Renal pelvis (tissue), 4 donors: Measurements from ENCODE around the gene ENHO. TPM values are rescaled to one million over a fixed set of nuclear protein-coding genes. Genes with fewer than 3 reads are reported as not detected.
"Not testable (repeated sequence)": the region's sequence is repeated elsewhere in the genome, so short reads cannot be mapped to it uniquely, and the experiment has no call there.

ENCODE experiments used
- DNase-seq: peaks from one replicate; pipeline ENCODE4 v3.0.0-alpha.2; 2013
- polyA plus RNA-seq, 3 donors: library from polyadenylated mRNA; unstranded; fragments of 120-200 nt; gene quantifications; one replicate each; pipeline ENCODE4 v1.2.1, GENCODE V29; 2013; ENCODE audit not compliant: insufficient read length in 3 of 3

Gene ENHO
- polyA plus RNA-seq, 3 donors: 0.83 to 2.5 (median 2.4) TPM

DNA sequence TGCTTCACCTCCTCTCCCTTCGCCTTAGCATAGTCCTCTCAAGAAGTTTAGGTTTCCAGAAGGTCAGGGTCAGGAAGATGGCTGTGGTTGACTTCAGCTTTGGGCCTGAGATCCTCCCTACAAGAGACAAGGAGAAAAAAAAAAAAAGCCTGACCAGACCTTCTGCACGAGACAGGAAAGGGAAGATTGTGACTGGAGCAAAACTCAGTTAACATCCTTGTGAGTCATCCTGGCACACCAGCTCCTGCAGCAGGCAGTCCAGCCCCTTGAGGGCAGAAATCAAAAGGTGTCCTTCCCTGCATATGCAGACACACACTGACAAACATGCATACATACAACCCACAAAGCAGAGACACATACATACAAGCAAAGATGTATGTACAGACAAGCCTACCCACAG lies 18.0 kb upstream of the ENHO start:
- no peak for DNase-seq

DNA sequence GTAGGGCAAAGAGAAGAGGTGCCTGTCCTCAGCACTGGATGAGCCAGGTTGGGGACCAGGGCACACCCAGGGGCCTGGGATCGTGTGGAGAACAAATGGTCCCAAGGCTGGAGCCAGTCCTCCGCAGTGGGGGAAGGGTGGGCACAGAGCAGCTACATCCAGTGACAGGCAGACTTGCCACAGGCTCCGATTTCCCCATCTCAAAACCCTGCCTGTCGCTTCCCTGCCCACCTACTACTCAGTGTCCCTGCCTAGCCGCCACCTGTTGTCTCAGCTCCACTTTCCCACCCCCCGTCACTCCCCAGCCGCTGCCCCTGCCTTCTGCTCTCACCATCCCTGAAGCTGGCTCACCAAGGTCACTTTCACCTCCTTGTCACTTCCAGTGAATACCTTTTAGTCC lies 13.9 kb upstream of the ENHO start:
- DNase-seq: no peak

DNA sequence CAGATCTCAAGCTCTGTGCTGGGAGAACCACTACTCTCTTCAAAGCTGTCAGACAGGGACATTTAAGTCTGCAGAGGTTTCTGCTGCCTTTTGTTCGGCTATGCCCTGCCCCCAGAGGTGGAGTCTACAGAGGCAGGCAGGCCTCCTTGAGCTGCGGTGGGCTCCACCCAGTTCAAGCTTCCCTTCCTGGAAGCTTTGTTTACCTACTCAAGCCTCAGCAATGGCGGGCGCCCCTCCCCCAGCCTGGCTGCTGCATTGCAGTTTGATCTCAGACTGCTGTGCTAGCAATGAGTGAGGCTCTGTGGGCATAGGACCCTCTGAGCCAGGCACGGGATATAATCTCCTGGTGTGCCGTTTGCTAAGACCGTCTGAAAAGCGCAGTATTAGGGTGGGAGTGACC lies 9.3 kb upstream of the ENHO start:
- not testable (repeated sequence) for DNase-seq

DNA sequence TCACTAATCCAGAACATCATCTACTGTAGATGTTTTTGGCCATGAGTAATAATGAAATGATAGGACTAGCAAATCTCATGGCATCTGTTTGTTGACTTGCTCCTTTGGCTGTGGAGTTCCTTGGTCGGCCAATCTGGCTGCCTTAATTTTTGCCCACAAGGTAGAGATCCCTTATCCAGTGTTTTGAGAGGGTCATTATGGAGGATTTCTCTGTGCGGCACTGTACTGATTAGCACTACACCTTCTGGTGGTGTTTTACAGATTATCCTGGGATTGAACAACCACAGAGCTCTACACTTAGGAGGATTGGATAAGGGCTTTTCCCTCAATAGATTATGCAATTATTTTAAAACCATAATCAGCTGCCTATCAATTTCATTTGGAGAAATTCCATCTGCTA lies 3.2 kb upstream of the ENHO start:
- DNase-seq: no peak

DNA sequence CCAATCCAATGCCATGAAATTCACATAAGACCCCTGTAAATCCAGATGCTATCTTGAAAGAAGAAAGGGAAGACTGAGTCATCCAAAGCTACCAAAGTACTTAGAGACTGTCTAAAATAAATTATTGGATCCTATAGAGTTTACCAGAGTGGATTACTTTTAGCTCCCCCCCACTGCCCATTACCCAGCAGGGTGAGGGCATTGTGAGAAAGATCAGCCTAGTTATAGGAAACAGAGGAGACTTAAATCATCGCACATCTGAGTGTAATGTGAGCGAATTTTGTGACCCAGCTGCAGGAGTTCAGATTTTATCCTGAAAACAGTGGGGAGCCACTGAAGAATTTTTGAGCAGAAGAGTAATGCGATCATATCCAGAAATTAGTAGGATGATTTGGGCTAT lies 1.6 kb upstream of the ENHO start:
- DNase-seq: no peak

GRCh38 chr9:34522091-34522887 lies 501 bp downstream of the ENHO start:
- no peak for DNase-seq

DNA sequence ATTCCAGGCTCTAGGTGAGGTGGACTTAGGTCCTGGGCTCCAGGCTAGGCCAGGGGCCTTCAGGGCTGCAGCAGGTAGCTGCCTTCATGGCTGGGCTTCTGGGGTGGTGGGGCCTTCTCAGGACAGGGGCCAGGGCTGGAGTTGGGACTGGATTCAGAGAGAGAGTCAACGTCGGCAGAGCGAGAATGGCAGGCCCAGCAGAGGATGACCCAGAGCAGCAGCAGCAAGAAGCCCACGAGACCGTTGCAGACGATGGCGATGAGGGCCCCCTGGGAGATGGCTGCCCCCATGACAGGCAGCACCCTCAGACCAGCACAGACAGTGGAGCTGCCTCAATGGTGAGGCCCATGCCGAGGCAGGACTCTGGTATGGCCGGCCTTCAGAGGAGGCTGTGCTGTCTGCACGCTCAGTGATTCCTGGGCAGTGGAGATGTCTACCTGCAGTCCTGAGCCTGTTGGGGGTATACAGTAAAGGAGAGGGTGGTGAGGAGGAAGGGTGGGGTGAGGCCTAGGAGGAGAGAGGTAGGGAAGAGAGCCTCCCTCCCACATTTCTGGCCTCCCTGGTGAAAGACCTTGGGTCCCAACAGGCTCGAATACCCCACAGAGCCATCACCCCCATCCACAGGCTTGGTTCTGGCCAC lies 1.3 kb downstream of the ENHO start:
- DNase-seq: no peak

DNA sequence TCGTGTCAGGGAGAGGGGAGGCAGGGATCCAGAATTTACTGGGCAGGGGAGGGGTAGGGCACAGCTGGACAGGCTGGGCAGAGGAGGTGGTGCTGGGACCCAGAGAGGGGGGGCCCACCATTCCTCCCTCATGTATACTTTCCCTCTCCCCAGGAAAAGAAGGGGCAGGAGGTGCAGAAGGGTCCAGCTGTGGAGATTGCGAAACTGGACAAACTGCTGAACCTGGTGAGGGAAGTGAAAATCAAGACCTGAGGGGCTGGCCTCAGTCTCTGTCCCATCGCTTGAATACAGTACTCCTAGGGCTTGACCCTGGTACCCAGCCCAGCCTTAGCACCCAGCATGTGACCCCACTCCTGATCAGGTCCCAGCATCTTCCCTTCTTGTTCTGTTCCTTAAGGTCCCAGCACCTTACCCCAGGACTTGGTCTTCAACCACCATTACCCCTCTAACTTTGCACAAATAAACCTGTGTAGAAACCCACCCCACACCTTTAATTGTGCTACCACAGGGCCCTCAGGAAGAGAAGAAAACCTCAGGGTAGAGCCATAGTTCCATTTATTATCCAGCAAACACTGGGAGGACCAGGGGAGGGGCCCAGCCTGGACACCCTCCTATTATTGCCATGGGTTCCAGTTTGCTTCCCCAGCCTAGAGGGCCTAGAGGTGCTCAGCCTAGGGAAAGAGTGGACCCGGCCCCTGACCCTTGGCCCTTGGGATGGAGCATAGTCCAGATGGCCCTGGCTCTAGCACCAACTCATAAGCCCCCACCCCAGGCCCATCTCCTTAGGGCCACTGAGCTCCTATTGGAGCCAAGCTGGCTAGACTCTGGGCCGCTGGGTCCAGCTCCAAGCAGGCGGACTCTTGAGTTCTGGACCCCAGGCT lies 2.0 kb downstream of the ENHO start:
- no peak for DNase-seq

DNA sequence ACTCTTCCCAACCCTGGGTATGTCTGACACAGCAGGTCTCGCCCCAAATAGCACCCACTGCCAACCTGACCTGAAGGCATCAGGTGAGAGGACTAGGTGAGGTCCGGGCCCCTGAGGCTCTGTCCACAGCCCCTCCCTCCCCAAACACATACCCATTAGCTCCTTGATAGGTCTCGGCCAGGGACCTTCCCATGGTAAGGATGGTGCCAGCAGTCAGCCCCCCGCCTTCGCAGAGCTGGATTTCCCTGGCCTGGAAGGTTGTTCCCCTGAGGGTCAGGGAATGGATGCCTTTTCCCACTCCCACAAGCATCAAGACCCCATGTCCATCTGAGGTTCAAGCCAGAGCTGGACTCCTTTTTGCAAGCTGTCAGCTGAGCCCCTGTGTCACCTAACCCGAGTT lies 2.7 kb downstream of the ENHO start:
- DNase-seq: no peak

DNA sequence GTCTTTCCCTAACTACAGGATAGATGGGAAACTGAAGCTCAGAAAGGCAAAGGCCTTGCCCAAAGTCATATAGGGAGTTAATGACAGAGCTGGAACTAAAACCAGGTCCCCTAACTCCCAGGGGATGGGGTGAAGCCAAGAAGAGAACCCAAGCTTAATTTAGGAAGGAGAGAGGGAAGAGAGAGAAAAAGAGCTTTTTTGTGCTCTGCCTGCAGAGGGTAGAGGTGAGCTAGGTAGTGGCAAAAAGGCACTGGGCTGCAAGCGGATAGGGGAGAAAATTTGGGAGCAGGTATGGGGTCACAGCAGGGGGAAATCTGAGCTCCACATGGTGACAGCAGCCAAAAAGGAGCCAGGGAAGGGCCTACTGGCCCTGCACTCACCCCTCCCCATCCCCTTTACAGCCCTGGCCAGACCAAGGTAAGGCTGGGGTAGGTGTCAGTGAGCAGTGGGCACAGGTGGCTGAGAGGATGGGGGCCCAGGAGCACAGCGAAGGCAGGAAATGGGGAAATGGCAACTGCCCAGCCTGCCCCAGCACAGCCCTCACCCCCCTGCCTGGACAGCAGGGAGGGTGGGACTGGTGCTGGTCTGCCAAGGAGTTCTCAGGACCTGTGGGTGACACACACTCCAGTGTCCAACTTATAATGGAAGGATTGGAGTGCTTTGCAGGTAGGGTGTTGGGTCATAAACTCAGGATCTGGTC lies 3.3 kb downstream of the ENHO start:
- DNase-seq: no peak

- no peak for DNase-seq
Observed at GRCh38 chr9:34518896-34519295, 3.9 kb downstream of the ENHO start.

GRCh38 chr9:34518110-34518616 lies 4.6 kb downstream of the ENHO start:
- DNase-seq: no peak

DNA sequence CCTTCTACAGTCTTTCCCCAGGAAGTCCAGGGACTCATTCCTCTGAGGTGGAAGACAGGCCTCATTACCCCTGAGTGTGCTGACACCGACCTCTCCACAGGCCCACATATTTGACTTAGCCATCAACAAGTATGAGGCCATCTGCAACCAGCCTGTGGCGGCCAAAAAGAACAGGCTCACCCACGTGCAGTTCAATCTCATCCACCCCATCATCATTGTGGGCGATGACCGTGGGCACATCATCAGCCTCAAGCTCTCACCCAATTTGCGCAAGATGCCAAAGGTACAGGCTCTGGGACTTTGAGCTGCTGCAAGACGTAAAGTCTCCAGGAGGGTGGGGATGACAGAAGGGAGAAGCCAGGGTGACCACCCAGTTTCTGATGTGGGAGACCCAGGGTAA lies 5.6 kb downstream of the ENHO start:
- DNase-seq: no peak

DNA sequence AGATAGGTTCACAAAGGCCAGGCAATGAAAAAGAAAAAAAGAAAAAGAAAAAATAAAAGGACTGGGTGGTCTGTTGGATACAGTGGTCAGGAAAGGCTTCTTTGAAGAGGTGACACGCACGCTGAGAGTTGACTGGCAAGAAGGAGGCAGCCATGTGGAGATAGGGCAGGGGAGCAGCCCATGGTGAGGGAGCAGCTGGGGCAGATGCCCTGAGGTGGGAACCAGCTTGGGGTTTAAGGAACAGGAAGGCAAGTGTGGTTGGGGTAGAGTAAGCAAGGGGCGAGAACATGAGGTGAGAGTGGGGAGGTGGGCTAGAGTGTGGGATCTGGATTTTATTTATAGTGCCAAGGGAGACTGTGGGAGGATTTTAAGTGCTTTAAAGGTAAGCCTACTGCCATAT lies 6.8 kb downstream of the ENHO start:
- DNase-seq: no peak

GRCh38 chr9:34514816-34515215 lies 8.0 kb downstream of the ENHO start:
- DNase-seq: no peak

- DNase-seq: no peak
Observed at GRCh38 chr9:34514401-34514800, 8.4 kb downstream of the ENHO start.

- no peak for DNase-seq
Observed at GRCh38 chr9:34513567-34514214, 9.1 kb downstream of the ENHO start.

- no peak for DNase-seq
Observed at GRCh38 chr9:34512131-34513078, 10.4 kb downstream of the ENHO start.

DNA sequence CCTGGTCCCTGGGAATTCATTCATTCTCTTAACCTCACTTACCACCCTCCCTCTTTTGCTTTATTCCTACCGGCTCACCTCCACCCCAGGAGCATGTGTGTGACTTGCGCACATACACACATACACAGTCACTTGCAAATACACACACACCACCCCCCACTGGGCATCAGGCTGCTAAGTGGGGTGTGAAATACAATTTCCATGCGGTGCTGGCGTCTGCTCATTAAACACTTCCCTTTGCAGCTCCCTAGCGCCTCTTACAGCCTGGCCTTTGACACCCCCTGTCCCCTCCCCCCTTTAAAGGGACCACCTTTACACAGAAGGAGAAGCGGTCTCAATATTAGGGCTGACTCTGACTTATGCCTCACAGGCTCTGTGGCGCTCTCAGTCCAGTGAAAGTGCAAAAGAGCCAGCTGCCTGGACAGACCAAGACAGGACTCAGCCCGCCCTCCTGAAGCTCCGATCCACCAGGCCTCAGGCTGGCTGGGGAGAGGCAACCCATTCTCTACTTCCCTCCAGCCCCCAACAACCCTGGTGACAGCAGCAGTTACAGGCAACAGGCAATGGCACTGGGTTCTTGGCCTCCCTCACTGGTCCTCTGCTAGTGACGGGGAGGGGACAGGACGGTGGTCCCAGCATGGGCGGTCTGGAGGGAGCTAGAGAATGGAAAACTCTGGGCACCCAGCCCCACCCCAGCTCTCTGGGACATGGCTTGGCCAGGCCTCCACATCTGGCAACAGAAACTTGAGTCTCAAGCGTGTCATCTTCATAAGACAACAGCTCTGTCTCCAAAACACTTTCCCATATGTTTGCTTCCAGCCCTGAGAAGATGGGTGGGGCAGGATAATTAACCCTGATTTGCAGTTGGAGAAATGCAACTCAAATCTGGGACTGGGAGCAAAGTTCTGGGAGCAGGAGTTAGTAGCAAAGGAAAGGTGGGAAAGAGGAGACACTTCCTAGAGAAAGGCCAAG lies 12.0 kb downstream of the ENHO start:
- DNase-seq: no peak
